SU-DHL-6 (cell line): ENCODE data around the gene TIAM2.

Experiments
- CTCF ChIP-seq: fragments of 200-600 bp; sonication (generic); IDR thresholded peaks from one replicate; pipeline ENCODE4 v1.5.1; 2017; ENCODE audit warnings: antibody characterized with exemption, mild to moderate bottlenecking, low read length, moderate library complexity; ENCODE audit not compliant: insufficient read depth, poor library complexity, severe bottlenecking
- EZH2phosphoT487 ChIP-seq: fragments of 200-600 bp; sonication (generic), shearing (Covaris generic); conservative IDR thresholded peaks from 2 replicates; pipeline ENCODE4 v1.6.1; 2018; ENCODE audit warnings: mild to moderate bottlenecking, antibody characterized with exemption, low read length, moderate library complexity, mixed read lengths

DNA sequence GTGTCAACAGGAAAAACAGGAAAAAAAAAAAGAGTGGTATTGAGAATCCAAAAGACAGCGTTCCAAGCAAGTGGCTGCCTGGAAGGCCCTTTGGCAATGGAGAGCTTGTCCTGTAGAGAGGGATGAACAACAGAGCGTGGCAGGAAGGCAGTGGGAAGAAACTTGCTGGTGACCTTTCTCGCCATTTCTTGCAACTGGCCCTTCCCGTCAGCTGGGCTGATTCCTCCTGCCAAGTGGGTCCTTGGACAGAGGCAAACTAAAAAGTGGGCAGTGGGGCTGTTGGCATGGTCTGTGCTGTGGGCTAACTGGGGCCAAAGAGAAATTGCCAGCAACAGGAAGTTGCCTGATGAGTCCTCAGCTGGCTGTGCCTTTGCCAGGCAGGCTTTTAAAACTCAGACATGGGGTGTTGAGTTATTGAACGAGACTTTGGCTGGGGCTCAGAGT is 224.8 kb downstream of the TIAM2 start:
- TF ChIP-seq CTCF (no peak), EZH2phosphoT487 (no peak)
